Measurements from ENCODE around the gene IRF5. TPM values are rescaled to one million over a fixed set of nuclear protein-coding genes. Genes with fewer than 3 reads are reported as not detected.

Gene IRF5
- total RNA-seq, 2 donors from 2014 or later = 4.9 to 15.3 TPM

DNA sequence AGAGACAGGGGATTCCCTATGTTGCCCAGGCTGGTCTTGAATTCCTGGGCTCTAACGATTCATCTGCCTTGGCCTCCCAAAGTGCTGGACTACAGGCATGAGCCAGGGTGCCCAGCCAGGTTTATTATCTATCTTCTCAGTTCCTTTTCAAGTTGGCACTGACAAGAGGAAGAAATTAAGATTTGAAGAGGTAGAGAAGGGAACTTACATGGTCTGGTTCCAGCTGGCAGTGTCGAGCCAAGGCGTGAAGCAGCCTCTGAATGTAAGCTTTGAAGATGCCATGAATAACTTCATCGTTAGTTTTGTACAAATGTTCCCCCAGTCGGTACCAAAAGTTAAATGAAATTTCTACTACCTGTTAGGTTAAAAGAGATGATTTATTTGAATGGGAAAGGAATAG, 59.5 kb downstream of the IRF5 start:
- Histone ChIP-seq H3K27ac (no peak overlapping the region), H3K4me3 (no peak overlapping the region), H3K36me3 (replicated peaks in 1 of 2; ENCODE audit: insufficient read depth in 1 of 2, low read depth in 2 of 2) (peaks cover 0 to 11% of the 10 kb centered on the region in 2 donors), H3K27me3 (no peaks in the 10 kb centered on the region), H3K9me3 (no peaks in the 10 kb centered on the region), H3K4me1 (no peaks in the 10 kb centered on the region)
- TF ChIP-seq POLR2A (IDR thresholded peaks at IDR 0.05) = no peak
- TF ChIP-seq CTCF (IDR thresholded peaks at IDR 0.05) = no peak
- DNase-seq (no peak), ATAC-seq (no peak)
- 95 to 96% methylated on average over 5 of the region's 5 CpGs for WGBS, 2 donors
- intact Hi-C loops (cut with DNase I) = no loop called here

Small RNA genes lying within 50 kb of the gene (small RNA-seq; reads per million reads assigned to genes)
- gene RN7SL306P = not detected

Other genes with a start within 250 kb of the IRF5 start
- gene CALU, start 198.6 kb upstream of the IRF5 start, total RNA-seq = 10 to 100 TPM; 36.3 to 45.8 TPM
- not detected for gene OPN1SW, start 162.1 kb upstream of the IRF5 start, total RNA-seq
- gene CCDC136, start 146.0 kb upstream of the IRF5 start, total RNA-seq = 1 to 10 TPM in 1 of 2 donors, under 1 TPM in 1; 0.99 to 3.6 TPM
- 1 to 10 TPM; 1.8 to 4.0 TPM for gene FLNC, start 107.5 kb upstream of the IRF5 start, total RNA-seq
- gene ATP6V1F, start 75.1 kb upstream of the IRF5 start, total RNA-seq = 10 to 100 TPM; 36.3 to 45.8 TPM
- under 1 TPM in 1 of 2 donors, not detected in 1; 0.33 TPM for gene KCP, start 27.2 kb upstream of the IRF5 start, total RNA-seq
- 10 to 100 TPM; 15.8 to 23.9 TPM for gene TNPO3, start 117.2 kb downstream of the IRF5 start, total RNA-seq
- 10 to 100 TPM; 12.5 to 17.1 TPM for gene TSPAN33, start 206.8 kb downstream of the IRF5 start, total RNA-seq